ENCODE measurements around the gene GPR78.

DNA sequence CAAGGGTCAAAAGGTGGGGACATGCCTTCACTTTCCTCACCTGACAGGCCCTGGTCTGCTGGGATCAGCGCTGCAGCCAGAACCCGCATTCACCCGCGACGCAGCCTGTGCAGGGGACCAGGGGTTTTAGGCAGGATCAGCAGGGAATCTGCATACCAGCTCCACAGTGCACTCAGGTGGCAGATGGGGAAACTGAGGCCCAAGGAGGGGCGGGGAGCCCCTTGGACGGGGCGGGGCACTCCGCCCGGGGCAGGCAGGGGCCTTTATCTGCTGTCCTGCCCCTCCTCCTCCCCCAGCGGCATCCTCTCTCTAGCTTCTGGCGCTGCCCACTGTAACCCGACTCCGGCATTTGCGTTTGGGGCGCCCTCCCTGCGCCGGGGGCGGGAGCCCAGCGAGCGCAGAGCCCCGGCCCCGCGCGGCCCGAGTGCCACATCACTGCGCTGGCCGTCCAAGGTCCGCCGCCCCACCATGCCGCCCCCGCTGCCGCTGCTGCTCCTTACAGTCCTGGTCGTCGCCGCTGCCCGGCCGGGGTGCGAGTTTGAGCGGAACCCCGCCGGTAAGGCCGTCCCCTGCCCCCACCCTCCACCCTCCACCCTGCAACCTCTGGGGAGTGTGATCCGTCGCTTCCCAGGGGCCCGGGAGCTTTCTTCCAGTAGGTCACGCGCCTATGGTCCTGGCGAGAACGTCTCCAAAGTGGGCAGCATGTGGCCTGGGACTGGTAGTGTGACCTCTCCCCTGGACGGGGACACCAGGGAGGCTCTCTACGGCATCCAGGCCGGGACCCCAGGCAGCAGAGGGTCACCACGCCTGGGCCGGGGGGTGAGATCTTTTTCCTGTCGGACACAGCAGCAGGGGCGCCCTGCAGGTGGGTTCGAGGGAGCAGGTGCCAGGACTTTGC, 12.4 kb downstream of the GPR78 start, which contains the start of gene CPZ:
- TF ChIP-seq, protein P1, sequence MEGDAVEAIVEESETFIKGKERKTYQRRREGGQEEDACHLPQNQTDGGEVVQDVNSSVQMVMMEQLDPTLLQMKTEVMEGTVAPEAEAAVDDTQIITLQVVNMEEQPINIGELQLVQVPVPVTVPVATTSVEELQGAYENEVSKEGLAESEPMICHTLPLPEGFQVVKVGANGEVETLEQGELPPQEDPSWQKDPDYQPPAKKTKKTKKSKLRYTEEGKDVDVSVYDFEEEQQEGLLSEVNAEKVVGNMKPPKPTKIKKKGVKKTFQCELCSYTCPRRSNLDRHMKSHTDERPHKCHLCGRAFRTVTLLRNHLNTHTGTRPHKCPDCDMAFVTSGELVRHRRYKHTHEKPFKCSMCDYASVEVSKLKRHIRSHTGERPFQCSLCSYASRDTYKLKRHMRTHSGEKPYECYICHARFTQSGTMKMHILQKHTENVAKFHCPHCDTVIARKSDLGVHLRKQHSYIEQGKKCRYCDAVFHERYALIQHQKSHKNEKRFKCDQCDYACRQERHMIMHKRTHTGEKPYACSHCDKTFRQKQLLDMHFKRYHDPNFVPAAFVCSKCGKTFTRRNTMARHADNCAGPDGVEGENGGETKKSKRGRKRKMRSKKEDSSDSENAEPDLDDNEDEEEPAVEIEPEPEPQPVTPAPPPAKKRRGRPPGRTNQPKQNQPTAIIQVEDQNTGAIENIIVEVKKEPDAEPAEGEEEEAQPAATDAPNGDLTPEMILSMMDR (conservative IDR thresholded peaks at IDR 0.05; ENCODE audit: low read depth, low read length) = no peak
- TF ChIP-seq POLR2A (IDR thresholded peaks at IDR 0.05; ENCODE audit: low read depth, low read length) (no peak), BHLHE40 (IDR thresholded peaks at IDR 0.05; ENCODE audit: low read depth, low read length) (no peak)

Data from IMR-90 (cell line).